M059J (cell line): ENCODE measurements around the gene IFT25. TPM values are rescaled to one million over a fixed set of nuclear protein-coding genes. Genes with fewer than 3 reads are reported as not detected.

Source experiments
- DNase-seq: peaks from one replicate; pipeline ENCODE4 v3.0.0-alpha.2; 2012; ENCODE audit warnings: low read depth
- total RNA-seq: library from RNA; depleted of rRNA; stranded (reverse); fragments of >200 nt; shearing (Covaris generic); gene quantifications from 2 replicates; pipeline ENCODE4 v1.2.3, GENCODE V29; 2014

The IFT25 gene
- total RNA-seq, 1 experiment from 2014 or later = 95.9 TPM

DNA sequence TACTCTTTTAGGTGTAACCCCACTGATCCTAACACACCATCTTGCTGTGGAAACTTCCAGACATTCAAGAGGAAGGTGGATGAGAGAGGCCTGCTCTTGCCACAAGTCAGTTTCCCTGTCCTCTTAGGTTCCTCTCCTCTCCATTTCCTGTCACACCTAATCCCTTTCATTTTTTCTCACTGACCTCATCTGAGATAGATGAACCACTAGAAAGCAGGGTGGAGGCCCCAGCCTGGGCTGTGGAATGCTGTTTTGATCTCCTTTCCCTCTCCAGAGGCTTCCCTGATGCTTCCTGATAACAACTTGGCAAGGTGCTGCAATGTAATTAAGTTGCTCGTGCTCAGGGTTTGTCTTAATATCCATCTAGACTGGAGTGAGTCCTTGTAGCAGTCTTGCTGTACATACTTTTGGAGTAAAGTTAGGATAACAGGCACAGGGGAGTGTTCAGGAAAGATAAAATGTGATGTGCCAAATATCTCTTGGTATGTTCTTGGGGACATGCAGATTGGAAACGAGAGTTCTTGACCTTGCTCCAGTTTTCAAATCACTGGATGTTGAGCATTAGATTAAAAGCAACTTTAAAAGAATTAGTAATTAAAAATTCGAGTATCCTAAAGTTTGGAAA, 11.8 kb upstream of the IFT25 start:
- DNase-seq = peak; percentile 83

DNA sequence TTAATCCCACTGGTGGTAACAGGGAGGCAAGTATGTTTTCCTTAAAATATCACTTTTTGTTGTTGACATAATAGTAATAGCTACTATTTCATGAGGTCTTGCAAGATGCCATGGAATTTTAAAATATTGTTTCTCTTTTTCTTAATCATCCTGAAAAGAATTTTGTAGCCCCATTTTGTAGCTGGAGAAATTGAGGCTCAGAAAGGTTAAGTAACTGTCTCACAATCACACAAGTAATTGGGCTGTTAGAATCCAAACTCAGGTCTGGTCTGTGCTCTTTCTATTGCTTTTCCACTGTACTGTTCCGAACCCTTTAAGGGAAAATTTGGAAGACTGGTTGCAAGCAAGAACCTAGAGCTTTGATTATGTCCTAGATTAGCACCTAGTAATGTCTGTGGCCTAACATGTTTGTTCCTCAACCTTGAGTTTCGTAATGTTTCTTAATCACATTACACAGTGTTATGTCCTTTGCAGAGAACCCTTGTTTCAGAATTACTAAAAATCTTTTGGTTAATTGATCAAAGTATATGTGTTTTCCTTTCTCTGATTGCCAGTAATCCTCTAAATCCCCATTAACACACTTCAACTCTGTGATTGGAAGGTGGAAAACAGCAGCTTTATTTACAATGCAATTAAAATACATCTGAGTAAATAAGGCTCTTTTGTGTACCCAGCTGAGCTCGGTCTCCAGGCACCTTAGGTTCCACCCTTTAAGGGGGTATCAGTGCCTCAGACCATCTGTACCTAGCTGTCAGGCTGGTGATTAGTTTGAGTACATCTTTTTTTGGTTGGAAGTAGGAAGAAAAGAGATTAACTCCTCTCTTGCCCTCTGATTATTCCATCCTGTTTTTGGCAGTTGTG, 11.0 kb upstream of the IFT25 start:
- DNase-seq = peak; percentile 14

DNA sequence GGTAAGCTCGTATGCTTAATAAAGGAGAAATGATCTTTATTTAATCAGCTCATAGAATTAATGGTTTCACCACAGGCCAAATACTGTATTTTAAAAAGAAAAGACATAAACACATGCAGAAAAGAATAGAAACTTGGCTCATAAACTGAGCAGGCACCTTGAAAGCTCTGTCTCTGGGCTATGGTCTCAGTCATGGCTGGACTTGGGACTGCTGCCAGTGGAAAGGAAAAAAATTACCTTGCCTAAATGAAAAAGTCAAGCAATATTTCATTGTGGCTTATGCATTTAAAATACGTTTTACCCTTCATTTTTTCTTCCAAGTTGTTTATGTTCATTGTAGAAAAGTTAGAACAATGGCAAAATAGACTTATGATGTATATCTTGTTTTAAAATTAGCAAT, 8.6 kb upstream of the IFT25 start:
- no peak for DNase-seq

DNA sequence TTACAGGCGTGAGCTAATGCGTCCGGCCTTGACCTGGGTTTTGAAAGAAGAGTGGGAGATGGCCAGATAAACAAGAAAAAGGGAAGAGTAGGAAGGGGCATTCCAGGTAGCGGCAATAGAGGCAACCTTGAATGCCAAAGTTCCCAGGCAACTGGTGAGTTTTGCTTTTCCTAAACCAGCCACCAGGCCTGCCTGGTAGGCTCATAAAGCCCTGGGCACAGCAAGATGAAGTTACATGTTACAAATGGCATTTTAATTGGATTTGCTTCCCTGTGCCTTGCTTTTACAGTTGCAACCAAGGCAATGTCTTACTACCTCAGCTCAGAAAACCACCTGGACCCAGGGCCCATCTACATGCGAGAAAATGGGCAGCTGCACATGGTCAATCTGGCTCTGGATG, 6.2 kb upstream of the IFT25 start:
- no peak for DNase-seq

DNA sequence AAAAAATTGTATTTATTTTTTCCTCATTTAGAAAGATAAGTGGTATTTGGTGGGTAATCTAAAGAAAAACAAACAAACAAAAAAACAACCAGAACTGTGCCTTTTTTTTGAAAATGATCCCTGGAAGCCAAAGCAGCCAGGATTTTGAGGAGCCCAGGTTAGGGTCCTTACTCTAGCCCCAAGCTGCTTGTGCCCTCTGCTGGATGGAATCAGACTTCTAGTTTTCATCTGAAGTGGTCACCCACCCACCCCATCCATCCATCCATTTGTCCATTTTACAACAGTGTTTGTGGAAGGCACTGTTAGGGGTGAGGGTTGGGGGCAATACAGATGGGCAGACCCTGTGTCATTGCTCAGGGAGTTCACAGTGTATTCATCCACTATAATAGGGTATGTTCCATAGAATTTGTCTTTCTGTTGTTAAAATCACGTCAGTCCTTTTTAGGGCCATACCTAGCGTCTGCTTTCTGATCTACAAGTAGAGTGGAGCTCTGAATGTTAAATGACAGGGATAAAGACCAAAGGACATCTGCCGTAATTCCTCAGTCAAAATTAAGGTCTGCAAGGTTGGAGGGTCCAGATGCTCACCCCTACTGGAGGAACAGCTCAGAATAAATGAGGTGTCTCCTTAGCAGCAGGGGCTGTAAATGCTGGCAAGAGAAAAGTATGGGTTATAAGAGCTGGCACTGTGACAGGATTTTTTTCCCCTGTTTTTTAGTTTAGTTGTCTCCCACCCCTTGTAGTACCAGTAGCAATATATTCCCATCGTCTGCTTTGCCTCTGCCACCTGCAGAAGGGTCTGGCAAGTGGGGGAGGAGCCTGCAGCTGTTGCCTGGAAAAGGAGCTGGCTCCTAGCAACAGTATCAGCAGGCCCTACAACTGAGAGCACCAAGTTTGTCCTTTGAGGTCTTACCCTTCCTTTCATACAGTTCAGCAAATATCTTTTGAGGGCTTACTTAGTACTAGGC, 3.8 kb upstream of the IFT25 start:
- DNase-seq = peak; percentile 49

DNA sequence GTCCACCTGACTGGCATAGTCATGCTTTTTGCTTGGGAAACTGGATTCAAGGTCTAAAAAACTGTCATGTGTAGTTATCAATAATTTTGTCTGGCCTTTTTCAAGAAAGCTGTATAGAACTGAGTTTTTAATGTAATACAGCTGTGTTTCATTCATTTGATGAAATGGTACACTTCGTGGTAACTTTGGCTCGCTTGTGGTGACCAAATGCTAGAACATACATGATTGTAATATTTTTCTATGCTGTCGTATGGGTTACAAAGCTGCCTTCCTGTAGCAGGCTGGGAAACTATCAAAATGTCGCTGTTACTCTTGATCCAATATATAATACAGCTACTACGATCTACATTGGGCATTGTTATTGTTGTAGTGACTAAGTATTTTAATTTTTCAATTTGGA, 2.8 kb upstream of the IFT25 start:
- DNase-seq = no peak

DNA sequence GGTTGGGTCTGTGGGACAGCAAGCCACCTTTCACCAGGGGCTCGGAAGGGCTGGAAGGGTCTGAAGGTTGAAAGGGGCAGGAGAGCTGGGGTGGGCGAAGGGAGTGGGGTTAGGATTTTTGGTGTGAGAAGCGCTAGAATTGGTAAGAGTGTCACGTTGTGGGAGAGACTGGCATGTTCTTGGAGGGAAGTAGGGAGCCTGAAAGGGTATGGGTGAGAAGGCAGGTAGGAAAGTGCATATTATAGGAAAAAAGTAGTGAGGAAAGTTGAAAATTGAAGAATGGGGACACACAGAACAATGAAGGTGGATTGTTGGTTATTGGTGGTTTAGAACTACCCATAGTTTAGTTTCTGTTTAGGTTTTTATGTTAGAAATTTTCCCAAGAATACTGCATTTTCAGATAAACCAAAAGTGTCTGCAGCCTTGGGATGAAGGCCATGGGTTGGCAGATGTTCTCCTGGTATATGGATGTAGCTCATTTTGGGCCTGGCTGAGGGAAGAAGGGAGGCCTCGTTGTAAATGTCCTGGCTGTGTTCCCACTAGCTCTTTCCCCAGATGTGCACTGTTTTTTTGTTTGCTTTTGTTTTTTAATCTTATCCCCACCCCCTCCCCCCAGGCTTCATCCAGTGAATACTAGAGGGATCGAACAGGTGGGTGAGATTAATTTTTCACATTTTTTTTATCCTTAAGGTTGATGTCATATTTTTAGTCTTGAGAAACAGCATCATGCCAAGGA, 1.8 kb upstream of the IFT25 start:
- no peak for DNase-seq

DNA sequence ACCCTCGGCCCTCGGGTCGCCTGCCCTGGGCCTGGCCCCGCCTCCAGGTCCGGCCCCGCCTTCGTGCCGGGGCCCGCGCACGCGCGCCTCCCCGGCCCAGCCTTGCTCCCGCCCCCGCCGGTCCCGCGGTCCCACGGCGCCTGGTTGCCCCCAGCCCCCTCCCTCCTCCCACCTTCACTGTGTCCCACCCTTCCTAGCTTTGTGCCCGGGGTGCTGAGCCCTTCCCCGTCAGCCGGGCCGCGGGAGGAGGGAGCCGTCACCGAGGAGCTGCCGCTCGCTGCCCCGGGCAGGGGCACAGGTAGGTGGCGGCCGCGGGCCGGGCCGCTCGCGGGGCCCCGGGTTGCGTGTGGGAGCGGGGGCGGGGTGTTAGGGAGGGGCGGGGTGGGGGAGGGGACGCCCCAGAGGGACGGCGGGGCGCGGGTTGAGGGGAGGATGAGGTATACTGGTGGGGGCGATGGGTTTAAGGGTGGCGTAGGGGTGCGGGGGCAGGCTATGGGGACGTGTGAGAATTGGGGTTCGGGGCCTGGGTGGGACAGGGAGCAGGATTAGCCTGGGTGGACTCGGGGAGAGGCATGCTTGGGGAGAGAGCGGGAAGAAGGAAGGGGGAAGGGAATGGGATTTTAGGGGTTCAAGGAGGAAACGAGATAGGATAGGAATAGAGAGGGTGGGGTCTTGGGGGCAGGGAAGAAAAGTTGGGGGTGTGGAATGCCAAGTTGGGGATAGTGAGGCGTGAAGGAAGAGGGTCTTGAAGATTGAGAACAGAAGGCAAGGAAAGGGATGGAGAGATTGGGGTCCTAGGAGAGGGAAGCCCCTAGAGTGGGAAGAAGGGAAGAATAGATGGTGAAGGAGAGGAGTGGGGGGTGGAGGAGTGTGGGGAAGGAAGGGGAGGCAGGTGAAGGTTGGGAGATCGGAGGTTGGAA, 1.0 kb upstream of the IFT25 start, which contains the start of gene LRRC42:
TSS of gene LRRC42 (plus strand) at position 99 of the 920 bp plus-strand sequence. CDS start 5,650 bp downstream, outside the sequence.
- DNase-seq = no peak

DNA sequence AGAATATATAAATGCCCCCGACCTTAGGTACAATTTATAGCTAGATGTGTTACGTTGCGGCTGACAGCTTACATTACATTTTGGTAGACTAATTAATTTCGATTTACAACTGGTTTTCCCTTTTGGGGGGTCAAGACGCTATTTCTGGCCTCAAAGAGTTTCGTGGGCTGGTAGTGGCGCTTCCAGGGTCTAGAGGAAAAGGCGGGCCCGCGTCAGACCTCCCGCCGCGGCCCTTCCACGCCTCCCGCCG, 391 bp downstream of the IFT25 start:
- no peak for DNase-seq

DNA sequence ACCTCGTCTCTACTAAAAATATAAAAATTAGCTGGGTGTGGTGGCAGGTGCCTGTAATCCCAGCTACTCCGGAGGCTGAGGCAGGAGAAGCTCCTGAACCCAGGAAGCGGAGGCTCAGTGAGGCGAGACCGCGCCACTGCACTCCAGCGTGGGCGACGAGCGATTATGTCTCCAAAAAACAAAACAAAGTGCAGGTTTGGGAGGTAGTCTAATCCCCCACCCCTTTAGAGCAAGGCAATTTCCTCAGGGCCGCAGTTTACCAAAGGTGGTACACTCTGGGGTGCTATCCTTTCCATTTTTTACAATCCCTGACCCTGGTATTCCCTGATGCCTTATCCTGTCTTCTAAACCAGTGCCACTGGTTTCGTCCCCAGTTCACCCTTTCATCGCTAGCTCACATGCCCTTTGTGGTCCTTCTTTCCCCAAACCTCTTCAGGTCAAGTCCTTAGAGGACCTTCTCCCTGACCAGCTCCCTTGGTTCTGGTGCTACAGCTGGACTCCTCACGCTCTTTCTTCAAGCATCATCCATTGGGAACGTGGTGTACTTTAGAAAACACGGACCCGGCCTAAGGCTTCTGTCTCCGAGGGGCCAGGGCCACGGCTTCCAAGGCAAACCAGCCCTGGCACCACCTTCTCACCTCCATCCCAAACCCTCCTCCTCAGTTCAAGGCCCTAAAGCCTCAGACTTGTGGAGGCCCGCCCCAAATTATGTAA, 873 bp downstream of the IFT25 start:
- peak; percentile 32 for DNase-seq

DNA sequence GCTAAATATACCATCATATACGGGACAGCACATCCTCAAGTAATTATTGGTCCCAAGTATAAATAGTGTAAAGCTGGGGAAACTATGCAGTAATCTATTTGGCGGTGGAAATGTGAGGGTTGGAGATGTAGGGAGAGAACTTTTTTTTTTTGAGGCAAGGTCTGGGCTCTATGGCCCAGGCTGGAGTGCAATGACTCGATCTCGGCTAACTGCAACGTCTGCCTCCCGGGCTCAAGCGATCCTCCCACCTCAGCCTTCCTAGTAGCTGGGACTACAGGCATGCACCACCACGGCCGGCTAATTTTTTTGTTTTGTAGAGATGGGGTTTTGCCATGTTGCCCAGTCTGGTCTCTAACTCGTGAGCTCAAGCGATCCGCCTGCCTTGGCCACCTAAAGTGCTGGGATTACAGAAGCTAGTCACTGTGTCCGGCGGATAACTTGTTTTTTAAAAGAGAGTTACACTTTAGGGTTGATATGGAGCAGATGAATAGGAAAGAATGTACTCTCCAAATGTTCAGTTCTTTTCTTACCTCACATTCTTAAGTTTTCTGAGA, 1.9 kb downstream of the IFT25 start:
- no peak for DNase-seq

DNA sequence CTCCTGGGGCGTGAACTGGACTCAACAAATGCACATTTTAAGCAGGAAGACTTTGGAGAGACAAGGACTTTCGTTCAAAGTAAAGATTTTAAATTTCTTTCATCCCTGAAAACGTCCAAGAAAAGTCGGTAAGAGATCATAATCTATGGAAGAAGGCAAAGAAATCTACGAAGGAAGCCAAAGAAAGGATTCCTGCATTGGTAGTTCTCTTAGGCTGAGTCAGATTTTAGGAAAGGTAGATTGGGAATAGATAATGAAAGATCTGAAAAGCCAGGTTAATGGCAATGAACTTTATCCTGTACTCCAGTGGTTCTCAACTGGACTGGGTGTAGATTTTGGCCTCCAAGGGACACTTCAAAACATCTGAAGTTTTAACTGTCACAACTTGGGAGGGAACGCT, 2.4 kb downstream of the IFT25 start:
- DNase-seq = no peak

DNA sequence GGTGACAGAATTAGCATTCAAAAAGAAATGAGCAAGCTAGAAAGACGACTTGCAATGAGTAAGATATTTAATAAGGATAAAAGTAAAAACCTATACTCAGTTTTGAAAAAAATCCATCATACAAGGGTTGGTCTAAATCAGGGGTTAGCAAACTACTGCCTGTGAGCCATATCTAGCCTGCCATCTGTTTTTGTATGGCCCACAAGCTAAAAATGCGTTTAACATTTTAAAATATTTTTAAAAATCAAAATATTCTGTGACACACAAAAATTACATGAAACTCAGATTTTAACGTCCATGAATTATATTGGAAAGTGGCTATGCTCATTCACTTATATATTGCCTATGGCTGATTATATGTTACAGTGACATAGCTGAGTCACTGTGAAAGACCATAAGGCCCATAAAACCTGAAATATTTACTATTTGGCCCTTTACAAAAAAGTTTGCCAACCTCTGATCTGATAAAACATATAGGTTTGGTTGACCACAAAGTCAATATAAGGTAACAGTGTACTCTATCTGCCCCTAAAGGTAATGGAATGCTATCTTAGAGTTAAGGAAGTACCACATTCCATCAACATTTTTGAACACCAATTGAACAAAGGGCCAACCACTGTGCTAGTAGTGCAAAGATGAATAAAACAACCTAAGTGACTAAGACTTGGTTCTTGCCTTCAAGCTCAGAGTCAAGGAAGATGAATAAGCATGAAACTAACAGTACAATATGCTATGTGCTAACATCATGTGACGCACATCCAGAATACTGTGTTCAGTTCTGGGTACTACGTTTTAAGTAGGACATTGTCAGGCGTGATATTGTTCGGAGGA, 3.2 kb downstream of the IFT25 start:
- no peak for DNase-seq

DNA sequence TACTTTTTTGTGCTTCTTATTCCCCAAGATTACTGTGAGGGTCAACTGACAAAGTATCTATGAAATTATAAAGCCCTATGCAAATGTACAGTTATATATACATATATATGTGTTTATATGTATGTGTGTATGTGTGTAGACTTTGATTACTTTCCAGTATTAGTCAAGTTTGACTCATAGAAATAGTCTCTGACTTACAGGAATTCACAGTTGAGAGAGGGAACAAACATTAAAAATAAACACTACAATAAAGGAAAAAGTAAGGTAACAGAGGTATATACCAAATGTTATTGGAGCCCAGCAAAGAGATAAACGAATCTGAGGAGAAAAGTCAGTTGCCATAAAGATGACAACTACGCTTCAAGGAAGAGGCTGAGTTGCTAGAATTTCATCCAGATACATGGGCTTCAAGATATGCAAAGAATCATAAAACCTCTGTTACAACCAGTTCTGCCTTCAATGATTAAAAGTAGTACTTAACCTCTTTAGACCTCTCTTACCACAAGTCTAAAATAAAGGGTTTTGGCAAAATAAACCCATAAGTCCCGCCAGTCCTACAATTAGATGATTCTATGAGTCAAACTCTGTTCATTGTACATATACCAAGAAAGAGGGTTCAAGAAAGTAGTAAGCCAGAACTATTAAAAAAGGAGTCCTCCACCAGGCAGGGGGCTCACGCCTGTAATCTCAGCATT, 7.2 kb downstream of the IFT25 start:
- DNase-seq = peak; percentile 49

DNA sequence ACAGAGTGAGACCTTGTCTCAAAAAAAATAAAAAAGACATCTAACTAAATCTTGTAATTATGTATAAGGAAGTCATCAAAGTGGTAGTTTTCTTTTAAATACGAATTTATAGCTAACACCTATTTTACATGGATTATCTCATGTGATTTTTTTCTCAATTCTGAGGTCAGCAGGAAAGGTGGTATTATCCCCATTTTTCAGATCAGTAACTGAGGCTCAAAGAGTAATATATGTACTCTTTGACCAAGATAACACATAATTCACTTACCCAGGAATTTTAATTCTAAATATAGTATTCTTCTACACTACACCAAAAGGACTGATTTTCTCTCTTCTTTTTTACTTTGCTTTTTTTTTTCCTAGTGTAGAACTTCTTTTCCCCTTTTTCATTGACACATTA, 9.1 kb downstream of the IFT25 start:
- no peak for DNase-seq

DNA sequence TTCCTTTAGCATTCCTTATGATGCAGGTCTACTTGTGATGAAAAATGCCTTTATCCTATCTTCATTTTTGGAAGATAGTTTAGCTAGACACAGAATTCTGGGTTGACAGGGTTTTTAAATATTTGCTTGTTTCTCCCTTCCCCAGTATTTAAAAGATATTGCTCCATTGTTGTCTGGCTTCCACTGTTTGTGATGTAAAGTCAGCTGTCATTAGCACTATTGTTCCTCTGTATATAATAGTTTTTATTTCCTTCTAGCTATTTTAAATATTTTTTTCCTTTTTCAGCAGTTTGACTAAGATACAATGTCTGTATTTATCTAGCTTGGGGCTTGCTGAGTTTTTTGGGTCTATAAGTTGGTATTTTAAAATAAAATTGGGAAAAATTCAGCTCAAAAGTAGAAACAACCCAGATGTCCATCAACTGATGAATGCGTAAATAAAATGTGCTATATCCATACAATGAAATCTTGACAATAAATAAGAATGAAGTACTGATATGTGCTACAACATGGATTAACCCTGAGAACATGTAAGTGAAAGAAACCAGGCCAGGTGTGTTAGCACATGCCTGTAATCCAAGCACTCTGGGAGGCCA, 11.2 kb downstream of the IFT25 start:
- peak; percentile 30 for DNase-seq

DNA sequence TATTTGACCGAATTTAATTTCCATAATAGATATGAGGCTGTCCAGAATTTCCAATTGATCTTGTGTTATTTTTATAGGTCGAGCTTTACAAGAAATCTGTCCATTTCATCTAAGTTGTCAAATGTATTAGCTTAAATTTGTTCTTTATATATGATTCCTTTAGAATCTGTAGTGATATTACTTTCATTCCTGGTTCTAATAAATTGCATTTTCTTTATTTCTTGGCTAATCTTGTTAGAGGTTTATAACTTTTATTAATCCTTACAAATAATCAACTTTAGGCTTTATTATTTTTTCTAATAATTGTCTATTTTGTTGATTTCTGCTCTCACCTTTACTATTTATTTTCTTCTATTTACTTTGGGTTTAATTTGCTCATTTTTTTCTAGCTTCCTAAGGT, 14.0 kb downstream of the IFT25 start:
- no peak for DNase-seq

DNA sequence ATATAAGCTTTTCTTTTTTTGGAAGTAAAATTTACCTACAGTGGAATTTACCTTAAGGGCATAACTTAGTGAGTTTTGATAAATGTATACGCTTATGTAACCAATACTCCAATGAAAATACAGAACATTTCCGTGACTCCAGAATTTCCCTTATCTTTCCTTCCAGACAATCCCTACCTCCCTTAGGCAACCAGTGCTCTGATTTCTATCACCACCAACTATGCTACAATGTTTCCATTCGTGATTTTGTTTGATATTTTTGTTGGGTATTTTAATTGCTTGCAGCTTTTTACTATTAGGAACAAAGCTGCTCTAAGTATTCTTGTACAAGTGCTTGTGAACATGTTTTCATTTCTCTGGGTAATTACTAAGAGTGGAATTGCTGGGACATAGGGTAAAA, 14.6 kb downstream of the IFT25 start:
- DNase-seq = no peak
